Left ventricle myocardium inferior (tissue), 1 donor: Measurements from ENCODE around the gene ZBTB44. TPM values are rescaled to one million over a fixed set of nuclear protein-coding genes. Genes with fewer than 3 reads are reported as not detected.

Source experiments
- DNase-seq: peaks from one replicate; pipeline ENCODE4 v3.0.0-alpha.2; 2020
- H3K27ac ChIP-seq: fragments of 200-600 bp; replicated peaks from 2 replicates; pipeline ENCODE4 v1.8.0; 2021
- H3K27me3 ChIP-seq: fragments of 200-600 bp; 2 replicates; pipeline ENCODE4 v1.8.0; 2021; ENCODE audit warnings: low read depth
- H3K36me3 ChIP-seq: fragments of 200-600 bp; 2 replicates; pipeline ENCODE4 v1.8.0; 2021
- H3K4me1 ChIP-seq: fragments of 200-600 bp; 2 replicates; pipeline ENCODE4 v1.8.0; 2021
- H3K4me3 ChIP-seq: fragments of 200-600 bp; 2 replicates; pipeline ENCODE4 v1.8.0; 2021; ENCODE audit warnings: mild to moderate bottlenecking, moderate library complexity
- H3K9me3 ChIP-seq: fragments of 200-600 bp; replicated peaks from 2 replicates; pipeline ENCODE4 v1.8.0; 2021
- intact Hi-C: fragments of 100-400 bp; cut with micrococcal nuclease; formaldehyde crosslinking; loops from one replicate; pipeline ENCODE4 v1.11.0; 2022
- total RNA-seq: library from RNA; stranded (reverse); fragmentation: NEBNext Ultra II Directional; extraction: Animal tissue kit (Norgen Biotek cat#: 25700); gene quantifications from one replicate; pipeline ENCODE4 v1.2.1, GENCODE V29; 2021
- TF ChIP-seq, protein P1 (sequence below): fragments of 200-600 bp; IDR thresholded peaks from 2 replicates; pipeline ENCODE4 v1.8.0; 2021; ENCODE audit warnings: antibody characterized with exemption, mild to moderate bottlenecking, borderline replicate concordance
- donor health status: DM: no; HTN: yes; CAD: no; lungs with severe emphysema.

Gene ZBTB44
- total RNA-seq, 1 donor from 2014 or later: 40.5 TPM

DNA sequence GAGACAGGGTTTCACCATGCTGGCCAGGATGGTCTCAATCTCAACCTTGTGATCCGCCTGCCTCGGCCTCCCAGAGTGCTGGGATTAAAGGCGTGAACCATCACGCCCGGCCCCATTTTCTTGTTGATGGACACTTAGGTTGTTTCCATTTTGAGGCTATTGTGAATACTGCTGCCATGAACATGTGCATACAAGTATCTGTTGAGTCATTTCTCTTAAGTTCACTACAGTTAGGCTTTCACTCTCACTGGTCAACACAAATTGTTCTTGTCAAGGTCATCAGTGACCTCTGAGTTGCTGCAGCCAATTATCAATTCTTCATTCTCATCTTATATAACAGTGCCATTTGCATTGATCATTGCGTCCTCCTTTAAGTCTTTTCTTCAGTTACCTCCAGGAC is 13.0 kb upstream of the ZBTB44 start:
- intact Hi-C loops: no loop called here
- H3K27me3 ChIP-seq: no peaks in the 10 kb centered on the region
- peaks cover 3% of the 10 kb centered on the region for H3K9me3 ChIP-seq
- H3K4me3 ChIP-seq: no peak overlapping the region
- DNase-seq: no peak
- no peak overlapping the region for H3K27ac ChIP-seq
- no peaks in the 10 kb centered on the region for H3K36me3 ChIP-seq
- TF ChIP-seq, protein P1, sequence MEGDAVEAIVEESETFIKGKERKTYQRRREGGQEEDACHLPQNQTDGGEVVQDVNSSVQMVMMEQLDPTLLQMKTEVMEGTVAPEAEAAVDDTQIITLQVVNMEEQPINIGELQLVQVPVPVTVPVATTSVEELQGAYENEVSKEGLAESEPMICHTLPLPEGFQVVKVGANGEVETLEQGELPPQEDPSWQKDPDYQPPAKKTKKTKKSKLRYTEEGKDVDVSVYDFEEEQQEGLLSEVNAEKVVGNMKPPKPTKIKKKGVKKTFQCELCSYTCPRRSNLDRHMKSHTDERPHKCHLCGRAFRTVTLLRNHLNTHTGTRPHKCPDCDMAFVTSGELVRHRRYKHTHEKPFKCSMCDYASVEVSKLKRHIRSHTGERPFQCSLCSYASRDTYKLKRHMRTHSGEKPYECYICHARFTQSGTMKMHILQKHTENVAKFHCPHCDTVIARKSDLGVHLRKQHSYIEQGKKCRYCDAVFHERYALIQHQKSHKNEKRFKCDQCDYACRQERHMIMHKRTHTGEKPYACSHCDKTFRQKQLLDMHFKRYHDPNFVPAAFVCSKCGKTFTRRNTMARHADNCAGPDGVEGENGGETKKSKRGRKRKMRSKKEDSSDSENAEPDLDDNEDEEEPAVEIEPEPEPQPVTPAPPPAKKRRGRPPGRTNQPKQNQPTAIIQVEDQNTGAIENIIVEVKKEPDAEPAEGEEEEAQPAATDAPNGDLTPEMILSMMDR: no peak
- H3K4me1 ChIP-seq: no peaks in the 10 kb centered on the region

DNA sequence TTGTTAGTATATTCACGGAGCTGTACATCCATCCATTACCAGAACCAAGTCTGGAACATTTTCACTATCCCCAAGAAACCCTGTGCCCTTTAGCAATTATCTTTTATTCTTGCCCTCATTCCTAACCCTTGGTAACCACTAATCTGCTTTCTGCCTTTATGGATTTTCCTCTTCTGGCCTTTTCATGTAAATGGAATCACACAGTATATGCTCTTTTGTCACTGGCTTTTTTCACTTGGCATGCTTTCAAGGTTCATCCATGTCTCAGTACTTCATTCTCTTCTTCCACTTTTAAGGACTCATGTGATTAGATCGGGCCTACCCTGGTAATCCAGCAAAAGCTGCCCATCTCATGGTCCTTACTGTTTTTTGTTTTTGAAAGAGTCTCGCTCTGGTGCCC is 11.0 kb upstream of the ZBTB44 start:
- Histone ChIP-seq H3K4me3 (no peak overlapping the region), H3K9me3 (peaks cover 18% of the 10 kb centered on the region), H3K27me3 (no peaks in the 10 kb centered on the region), H3K36me3 (no peaks in the 10 kb centered on the region), H3K27ac (no peak overlapping the region), H3K4me1 (no peaks in the 10 kb centered on the region)
- DNase-seq: no peak
- TF ChIP-seq, protein P1: no peak
- intact Hi-C loops: no loop called here

DNA sequence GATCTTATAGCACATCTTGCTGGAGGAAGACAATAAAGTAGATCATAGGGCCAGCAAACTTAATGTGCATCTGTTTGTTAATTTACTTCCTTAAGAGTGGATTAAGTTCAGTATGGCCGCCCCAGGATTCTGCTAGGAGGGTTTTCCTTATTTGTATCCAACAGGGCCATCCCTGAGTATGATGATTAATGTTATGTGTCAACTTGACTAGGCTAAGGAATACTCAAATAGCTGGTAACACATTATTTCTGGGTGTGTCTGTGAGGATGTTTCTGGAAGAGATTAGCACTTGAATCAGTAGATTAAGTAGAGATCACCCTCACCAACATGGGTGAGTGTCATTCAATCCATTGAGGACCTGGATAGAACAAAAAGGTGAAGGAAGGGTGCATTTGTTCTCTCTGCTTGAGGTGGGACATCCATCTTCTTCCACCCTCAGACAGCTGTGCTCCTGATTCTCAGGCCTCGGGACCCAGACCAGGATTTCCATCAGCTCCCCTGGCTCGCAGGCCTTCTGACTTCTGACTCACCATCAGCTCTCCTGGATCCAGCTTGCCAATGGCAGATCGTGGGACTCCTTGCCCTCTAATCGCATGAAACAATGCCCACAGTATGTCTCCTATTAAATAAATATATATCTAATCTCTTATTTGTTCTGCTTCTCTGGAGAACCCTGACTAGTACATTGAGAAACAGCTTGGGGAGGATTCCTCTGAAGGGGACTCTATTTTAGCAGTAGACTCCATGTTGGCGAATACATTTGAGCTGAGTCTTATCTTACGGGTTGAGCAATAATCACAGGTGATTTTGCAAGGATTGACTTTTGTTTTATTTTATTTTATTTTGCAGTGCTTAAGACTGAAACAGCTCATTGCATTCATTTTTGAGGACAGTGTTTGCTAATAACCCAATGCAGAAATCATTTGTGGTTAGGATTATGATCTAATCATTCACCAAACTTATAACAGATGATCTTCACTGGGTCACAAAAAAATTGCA is 9.0 kb upstream of the ZBTB44 start:
- no peaks in the 10 kb centered on the region for H3K4me1 ChIP-seq
- peaks cover 18% of the 10 kb centered on the region for H3K9me3 ChIP-seq
- no peak overlapping the region for H3K27ac ChIP-seq
- no peaks in the 10 kb centered on the region for H3K36me3 ChIP-seq
- intact Hi-C loops: no loop called here
- DNase-seq: no peak
- TF ChIP-seq, protein P1: no peak
- H3K27me3 ChIP-seq: no peaks in the 10 kb centered on the region
- no peak overlapping the region for H3K4me3 ChIP-seq

DNA sequence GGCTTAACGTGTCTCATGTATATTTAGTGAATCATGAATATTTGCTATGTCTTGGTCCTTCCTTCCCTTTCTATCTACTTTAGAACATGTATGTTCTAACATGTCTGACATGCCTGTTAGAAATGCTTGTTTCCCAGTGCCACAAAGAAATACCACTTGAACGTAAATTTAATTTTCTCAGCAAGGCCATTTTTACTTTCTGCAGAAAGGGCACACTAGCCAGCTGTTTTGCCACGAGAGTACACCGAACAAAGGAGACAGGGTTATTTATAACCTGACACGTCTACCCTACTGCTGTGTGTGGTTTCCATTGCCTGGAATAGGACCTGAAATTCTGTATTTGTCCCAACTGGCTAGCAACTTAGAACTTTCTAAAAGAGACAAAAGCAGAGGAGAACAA is 7.4 kb upstream of the ZBTB44 start:
- Histone ChIP-seq H3K4me1 (no peaks in the 10 kb centered on the region), H3K9me3 (peaks cover 18% of the 10 kb centered on the region), H3K36me3 (no peaks in the 10 kb centered on the region), H3K27me3 (no peaks in the 10 kb centered on the region), H3K4me3 (no peak overlapping the region), H3K27ac (no peak overlapping the region)
- TF ChIP-seq, protein P1: no peak
- no peak for DNase-seq
- intact Hi-C loops: no loop called here

DNA sequence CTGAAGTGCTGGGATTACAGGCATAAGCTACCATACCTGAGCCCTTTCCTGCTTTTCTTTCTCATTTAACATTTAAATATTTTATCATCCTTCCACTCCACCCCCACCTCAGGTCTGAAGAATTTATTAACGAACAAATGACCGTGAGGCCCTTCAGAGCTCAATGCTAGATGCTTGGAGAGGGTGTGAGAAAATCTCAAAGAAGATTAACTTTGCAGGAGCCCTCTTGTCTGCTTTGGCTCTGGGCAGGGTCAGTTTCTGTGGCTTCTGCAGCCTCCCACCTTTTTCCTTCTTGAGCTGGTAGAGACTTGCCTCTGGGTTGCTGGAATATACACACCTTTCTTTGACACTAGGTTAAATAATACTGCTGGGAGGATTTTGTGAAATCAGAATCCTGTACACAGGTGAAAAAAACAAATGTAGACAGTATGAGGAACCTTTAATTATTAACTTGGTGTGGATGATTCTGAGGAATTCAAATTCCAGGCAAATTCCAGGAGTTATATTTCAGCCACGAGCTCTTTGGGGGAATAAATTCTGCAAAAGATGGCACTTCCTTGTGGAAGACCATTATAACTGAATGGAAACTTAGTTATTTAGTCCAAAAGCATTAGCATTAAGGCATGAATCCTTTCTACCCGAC is 3.4 kb upstream of the ZBTB44 start:
- Histone ChIP-seq H3K4me3 (no peak overlapping the region), H3K36me3 (no peaks in the 10 kb centered on the region), H3K4me1 (peaks cover 19% of the 10 kb centered on the region), H3K27me3 (no peaks in the 10 kb centered on the region), H3K27ac (no peak overlapping the region), H3K9me3 (peaks cover 18% of the 10 kb centered on the region)
- intact Hi-C loops: no loop called here
- no peak for DNase-seq
- TF ChIP-seq, protein P1: no peak
